Neural cell (in vitro differentiated cells): ENCODE results near the gene MRPS22. TPM values are rescaled to one million over a fixed set of nuclear protein-coding genes. Genes with fewer than 3 reads are reported as not detected.
"Not testable (repeated sequence)": the region's sequence is repeated elsewhere in the genome, so short reads cannot be mapped to it uniquely, and the experiment has no call there.

Experiments used
- H2AFZ ChIP-seq: fragments of 200-600, 300-800 bp; sonication (generic), shearing (Covaris generic); 2 replicates; pipeline ENCODE4 v1.6.0; 2014; ENCODE audit warnings: low read depth, mild to moderate bottlenecking, antibody characterized with exemption, low read length, moderate library complexity
- H3F3A ChIP-seq: fragments of 200-600 bp; shearing (Covaris generic); 2 replicates; pipeline ENCODE4 v1.6.1; 2016; ENCODE audit warnings: mild to moderate bottlenecking, moderate library complexity, mixed read lengths, antibody characterized with exemption, low read length; ENCODE audit not compliant: insufficient read depth, poor library complexity, severe bottlenecking
- H3K27ac ChIP-seq: fragments of 200-600, 300-800 bp; sonication (generic), shearing (Covaris generic); 2 replicates; pipeline ENCODE4 v1.5.1; 2014; ENCODE audit warnings: mild to moderate bottlenecking, low read length, moderate library complexity
- H3K27me3 ChIP-seq: fragments of 300-800, 200-600 bp; sonication (generic), shearing (Covaris generic); 2 replicates; pipeline ENCODE4 v1.6.0; 2014; ENCODE audit warnings: mild to moderate bottlenecking, low read depth, low read length, moderate library complexity; ENCODE audit not compliant: insufficient read depth
- H3K36me3 ChIP-seq: fragments of 300-800, 200-600 bp; sonication (generic), shearing (Covaris generic); 2 replicates; pipeline ENCODE4 v1.5.1; 2014; ENCODE audit warnings: mild to moderate bottlenecking, antibody characterized with exemption, low read length, moderate library complexity; ENCODE audit not compliant: insufficient read depth
- H3K4me2 ChIP-seq: fragments of 300-800, 200-600 bp; sonication (generic), shearing (Covaris generic); 2 replicates; pipeline ENCODE4 v1.6.0; 2014; ENCODE audit warnings: mild to moderate bottlenecking, low read length
- H3K4me3 ChIP-seq: fragments of 300-800, 200-600 bp; sonication (generic), shearing (Covaris generic); 2 replicates; pipeline ENCODE4 v1.5.1; 2014; ENCODE audit warnings: mild to moderate bottlenecking, low read length, moderate library complexity
- H3K79me2 ChIP-seq: fragments of 200-600 bp; shearing (Covaris generic); replicated peaks from 2 replicates; pipeline ENCODE4 v1.6.0; 2014; ENCODE audit warnings: mild to moderate bottlenecking, low read length, moderate library complexity; ENCODE audit not compliant: insufficient read depth
- H3K9ac ChIP-seq: fragments of 300-800, 200-600 bp; sonication (generic), shearing (Covaris generic); 2 replicates; pipeline ENCODE4 v1.6.1; 2016; ENCODE audit warnings: mild to moderate bottlenecking, low read length, mixed read lengths
- H3K9me2 ChIP-seq: fragments of 200-600 bp; shearing (Covaris generic); 2 replicates; pipeline ENCODE4 v1.6.1; 2016; ENCODE audit warnings: mild to moderate bottlenecking, low read length, mixed read lengths; ENCODE audit not compliant: insufficient read depth
- H3K9me3 ChIP-seq: fragments of 200-600, 300-800 bp; sonication (generic), shearing (Covaris generic); 2 replicates; pipeline ENCODE4 v1.6.1; 2016; ENCODE audit warnings: mild to moderate bottlenecking, mixed run types, low read length, moderate library complexity, mixed read lengths
- H4K20me1 ChIP-seq: fragments of 200-600 bp; shearing (Covaris generic); 2 replicates; pipeline ENCODE4 v1.6.1; 2016; ENCODE audit warnings: mild to moderate bottlenecking, mixed run types; ENCODE audit not compliant: insufficient read depth
- CTCF ChIP-seq: fragments of 450-650 bp; IDR thresholded peaks from 2 replicates; pipeline ENCODE4 v1.5.1; 2014; ENCODE audit warnings: antibody characterized with exemption, mild to moderate bottlenecking, moderate library complexity; ENCODE audit not compliant: poor library complexity, severe bottlenecking
- EP300 ChIP-seq: fragments of 450-650 bp; conservative IDR thresholded peaks from 2 replicates; pipeline ENCODE4 v1.6.1; 2014; ENCODE audit warnings: antibody characterized with exemption, mild to moderate bottlenecking, moderate library complexity; ENCODE audit not compliant: poor library complexity, severe bottlenecking
- EZH2 ChIP-seq: fragments of 200-600, 300-800 bp; shearing (Covaris generic), sonication (generic); IDR thresholded peaks from 2 replicates; pipeline ENCODE4 v1.6.1; 2014; ENCODE audit warnings: antibody characterized with exemption, low read length, borderline replicate concordance, mild to moderate bottlenecking; ENCODE audit not compliant: insufficient read depth, poor library complexity, severe bottlenecking
- MXI1 ChIP-seq: fragments of 450-650 bp; conservative IDR thresholded peaks from 2 replicates; pipeline ENCODE4 v1.6.1; 2014; ENCODE audit warnings: antibody characterized with exemption, mild to moderate bottlenecking; ENCODE audit not compliant: poor library complexity, severe bottlenecking
- POLR2AphosphoS5 ChIP-seq: IDR thresholded peaks from 2 replicates; pipeline ENCODE4 v1.6.1; 2012
- RAD21 ChIP-seq: fragments of 450-650 bp; conservative IDR thresholded peaks from 2 replicates; pipeline ENCODE4 v1.6.1; 2014; ENCODE audit warnings: antibody characterized with exemption, mild to moderate bottlenecking, moderate library complexity
- REST ChIP-seq: IDR thresholded peaks from 2 replicates; pipeline ENCODE4 v1.6.1; 2012; ENCODE audit warnings: borderline replicate concordance
- SMC3 ChIP-seq: fragments of 450-650 bp; conservative IDR thresholded peaks from 2 replicates; pipeline ENCODE4 v1.6.1; 2014; ENCODE audit warnings: antibody characterized with exemption, mild to moderate bottlenecking, moderate library complexity; ENCODE audit not compliant: poor library complexity
- TAF1 ChIP-seq: IDR thresholded peaks from 2 replicates; pipeline ENCODE4 v1.6.1; 2012; ENCODE audit warnings: low read depth
- polyA plus RNA-seq: library from polyadenylated mRNA; depleted of rRNA; stranded (reverse); fragments of >200 nt; gene quantifications from 2 replicates; pipeline ENCODE4 v1.2.3, GENCODE V29; 2014

Gene MRPS22
- polyA plus RNA-seq, 1 donor from 2014 or later: 80.7 TPM

GRCh38 chr3:139394116-139394515, 50.3 kb downstream of the MRPS22 start:
- H3K9me3 ChIP-seq: no peaks in the 10 kb centered on the region
- no peaks in the 10 kb centered on the region for H4K20me1 ChIP-seq
- no peak overlapping the region for H3K4me2 ChIP-seq
- H3F3A ChIP-seq: no peaks in the 10 kb centered on the region
- H3K36me3 ChIP-seq: no peaks in the 10 kb centered on the region
- H3K79me2 ChIP-seq: peaks cover 18% of the 10 kb centered on the region
- no peak overlapping the region for H3K9ac ChIP-seq
- H3K27me3 ChIP-seq: no peaks in the 10 kb centered on the region
- TF ChIP-seq SMC3: no peak
- no peak for TF ChIP-seq MXI1
- no peak for TF ChIP-seq POLR2AphosphoS5
- no peak for TF ChIP-seq REST
- no peak for TF ChIP-seq RAD21
- TF ChIP-seq TAF1: no peak
- no peak for TF ChIP-seq EP300
- TF ChIP-seq EZH2: no peak
- TF ChIP-seq CTCF: no peak
- peak overlapping the region; percentile 20 for H3K4me3 ChIP-seq
- H3K9me2 ChIP-seq: no peaks in the 10 kb centered on the region
- H2AFZ ChIP-seq: no peak overlapping the region
- H3K27ac ChIP-seq: no peak overlapping the region

GRCh38 chr3:139396707-139397106, 52.9 kb downstream of the MRPS22 start:
- no peaks in the 10 kb centered on the region for H3K27me3 ChIP-seq
- TF ChIP-seq CTCF (no peak), EZH2 (no peak), EP300 (no peak), POLR2AphosphoS5 (no peak), SMC3 (no peak), MXI1 (no peak), RAD21 (no peak), TAF1 (no peak), REST (no peak)
- no peaks in the 10 kb centered on the region for H3K9me3 ChIP-seq
- peaks cover 2% of the 10 kb centered on the region for H3K79me2 ChIP-seq
- no peak overlapping the region for H2AFZ ChIP-seq
- no peaks in the 10 kb centered on the region for H4K20me1 ChIP-seq
- no peak overlapping the region for H3K9ac ChIP-seq
- H3K9me2 ChIP-seq: no peaks in the 10 kb centered on the region
- no peak overlapping the region for H3K4me3 ChIP-seq
- no peaks in the 10 kb centered on the region for H3F3A ChIP-seq
- no peak overlapping the region for H3K4me2 ChIP-seq
- no peak overlapping the region for H3K27ac ChIP-seq
- H3K36me3 ChIP-seq: no peaks in the 10 kb centered on the region

GRCh38 chr3:139401155-139401554, 57.3 kb downstream of the MRPS22 start:
- not testable (repeated sequence) for H3F3A ChIP-seq, H3K27ac ChIP-seq, H3K4me2 ChIP-seq, H2AFZ ChIP-seq, H3K9me3 ChIP-seq, H4K20me1 ChIP-seq, H3K36me3 ChIP-seq, H3K4me3 ChIP-seq, H3K9ac ChIP-seq, H3K9me2 ChIP-seq, H3K79me2 ChIP-seq, H3K27me3 ChIP-seq
